Smooth muscle cell (in vitro differentiated cells): ENCODE measurements around the gene TXNDC15. TPM values are rescaled to one million over a fixed set of nuclear protein-coding genes. Genes with fewer than 3 reads are reported as not detected.

Source experiments
- DNase-seq: peaks from one replicate; lab custom pipeline; 2025; ENCODE audit not compliant: unreplicated experiment; lab: John Stamatoyannopoulos, UW
- H2AFZ ChIP-seq: fragments of 200-600 bp; sonication (generic); 2 replicates; pipeline ENCODE4 v1.6.0; 2016; ENCODE audit warnings: antibody characterized with exemption, low read depth, mild to moderate bottlenecking
- H3F3A ChIP-seq: fragments of 200-600 bp; sonication (generic); 2 replicates; pipeline ENCODE4 v1.6.0; 2017; ENCODE audit warnings: antibody characterized with exemption, low read depth
- H3K27ac ChIP-seq: fragments of 200-600 bp; sonication (generic); 2 replicates; pipeline ENCODE4 v1.5.1; 2016; ENCODE audit warnings: low read depth, mild to moderate bottlenecking
- H3K27me3 ChIP-seq: fragments of 200-600 bp; sonication (generic); 2 replicates; pipeline ENCODE4 v1.6.1; 2016; ENCODE audit warnings: low read depth, mild to moderate bottlenecking
- H3K36me3 ChIP-seq: fragments of 200-600 bp; sonication (generic); 2 replicates; pipeline ENCODE4 v1.5.1; 2016; ENCODE audit warnings: low read depth
- H3K4me1 ChIP-seq: fragments of 200-600 bp; sonication (generic); 2 replicates; pipeline ENCODE4 v1.5.1; 2016; ENCODE audit warnings: low read depth
- H3K4me2 ChIP-seq: fragments of 200-600 bp; sonication (generic); 2 replicates; pipeline ENCODE4 v1.6.0; 2016; ENCODE audit warnings: mild to moderate bottlenecking
- H3K4me3 ChIP-seq: fragments of 200-600 bp; sonication (generic); 2 replicates; pipeline ENCODE4 v1.5.1; 2016; ENCODE audit warnings: mild to moderate bottlenecking
- H3K79me2 ChIP-seq: fragments of 200-600 bp; sonication (generic); 2 replicates; pipeline ENCODE4 v1.6.0; 2016; ENCODE audit warnings: low read depth, mild to moderate bottlenecking
- H3K9ac ChIP-seq: fragments of 200-600 bp; sonication (generic); 2 replicates; pipeline ENCODE4 v1.6.0; 2016; ENCODE audit warnings: low read depth
- H3K9me3 ChIP-seq: fragments of 200-600 bp; sonication (generic); replicated peaks from 2 replicates; pipeline ENCODE4 v1.5.1; 2016; ENCODE audit warnings: low read depth
- H4K20me1 ChIP-seq: fragments of 200-600 bp; sonication (generic); 2 replicates; pipeline ENCODE4 v1.6.0; 2016; ENCODE audit warnings: low read depth
- CTCF ChIP-seq: fragments of 200-600 bp; sonication (generic); IDR thresholded peaks from 2 replicates; pipeline ENCODE4 v1.5.1; 2017; ENCODE audit warnings: borderline replicate concordance, mild to moderate bottlenecking, antibody characterized with exemption; ENCODE audit not compliant: insufficient read depth, poor library complexity, severe bottlenecking
- WGBS: methylation state at CpG from one replicate; pipeline ENCODE4 v1.1.7; 2016; ENCODE audit warnings: low lambda C conversion rate; 5-methylcytosine and 5-hydroxymethylcytosine counted together
- polyA plus RNA-seq: library from polyadenylated mRNA; unstranded; fragments of >200 nt; fragmentation: Nextera tagmentation; extraction: Ambion mirVana; gene quantifications from 2 replicates; pipeline ENCODE4 v1.2.1, GENCODE V29; 2016
- total RNA-seq: library from RNA; depleted of rRNA; stranded (reverse); fragments of >200 nt; gene quantifications from 2 replicates; pipeline ENCODE4 v1.2.3, GENCODE V29; 2014

Gene TXNDC15
- 118 TPM in 2 replicates for total RNA-seq
- 54.0 and 70.8 TPM in 2 replicates for polyA plus RNA-seq

- peak within 1 kb of the TSS; percentile 86 for H3K4me3 ChIP-seq
- peak within 1 kb of the TSS; percentile 91 for H3K9ac ChIP-seq
- peak within 1 kb of the TSS; percentile 89 for H3K27ac ChIP-seq
- peaks cover 38% of the 10 kb centered on the region for H3K79me2 ChIP-seq
- no peaks in the 10 kb centered on the region for H3K36me3 ChIP-seq
- peak within 1 kb of the TSS; percentile 94 for H3K4me2 ChIP-seq
- WGBS = 8% methylated on average over 47 of the region's 79 CpGs
- peaks cover 7% of the 10 kb centered on the region for H4K20me1 ChIP-seq
- TF ChIP-seq CTCF = no peak
- no peaks in the 10 kb centered on the region for H3K27me3 ChIP-seq
- no peaks in the 10 kb centered on the region for H3K9me3 ChIP-seq
- peaks cover 4% of the 10 kb centered on the region for H3K4me1 ChIP-seq
- peak within 1 kb of the TSS; percentile 97 for H2AFZ ChIP-seq
- peaks cover 14% of the 10 kb centered on the region for H3F3A ChIP-seq
- DNase-seq = peak; percentile 48
These were observed at the start of gene TXNDC15 for GRCh38 chr5:134873987-134874830. TXNDC15 (plus strand) TSS chr5:134874371; CDS start chr5:134874428, 57 bp downstream.

DNA sequence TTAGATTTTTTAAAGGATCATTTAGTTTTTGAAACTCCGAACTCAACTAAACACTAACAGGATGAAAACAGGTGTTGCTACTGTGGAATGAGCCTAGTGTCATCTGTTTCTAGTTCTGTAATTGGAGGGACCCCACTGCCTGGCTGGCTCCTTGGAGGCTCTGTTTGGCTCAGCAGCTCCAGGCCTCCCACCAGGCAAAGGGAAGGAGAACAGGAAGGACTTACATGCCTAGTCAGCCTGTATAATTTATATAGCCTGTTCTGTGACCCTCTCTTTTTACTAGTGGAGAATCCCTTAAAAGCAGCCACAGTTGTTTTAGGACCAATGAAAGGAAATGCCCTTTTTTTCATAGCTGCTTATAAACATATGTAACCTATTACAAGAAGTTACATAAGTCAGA is 49.5 kb upstream of the TXNDC15 start:
- Histone ChIP-seq H3K27ac (no peak overlapping the region), H3K4me2 (no peak overlapping the region), H3K4me3 (no peak overlapping the region), H2AFZ (no peak overlapping the region), H3F3A (no peaks in the 10 kb centered on the region), H3K36me3 (peaks cover 29% of the 10 kb centered on the region), H3K4me1 (no peaks in the 10 kb centered on the region), H3K9me3 (no peaks in the 10 kb centered on the region), H3K9ac (no peak overlapping the region), H3K27me3 (no peaks in the 10 kb centered on the region), H3K79me2 (no peaks in the 10 kb centered on the region), H4K20me1 (no peaks in the 10 kb centered on the region)
- no peak for DNase-seq
- no peak for TF ChIP-seq CTCF
- 100% methylated on average over 1 of the region's 1 CpG for WGBS

DNA sequence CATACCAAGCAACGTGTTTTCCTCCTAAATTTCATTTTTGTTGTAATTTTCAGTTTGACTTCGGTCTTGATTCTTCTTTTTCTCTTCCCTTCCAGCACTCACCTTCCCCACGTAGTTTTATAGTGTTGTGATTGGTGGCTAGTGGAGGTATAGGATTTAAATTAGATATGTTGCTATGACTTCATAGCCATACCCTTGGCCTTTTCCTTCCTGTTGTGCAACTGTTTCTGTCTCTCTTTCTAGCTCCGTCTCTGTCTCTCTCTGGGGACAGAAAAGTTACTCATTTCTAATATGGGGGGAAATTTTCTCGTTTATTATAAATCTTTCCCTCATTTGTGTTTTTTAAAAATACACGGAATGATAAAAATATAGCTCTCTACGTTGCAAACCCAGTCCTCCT is 49.0 kb upstream of the TXNDC15 start:
- Histone ChIP-seq H3K4me2 (no peak overlapping the region), H2AFZ (no peak overlapping the region), H3K79me2 (no peaks in the 10 kb centered on the region), H3K9ac (no peak overlapping the region), H3K27ac (no peak overlapping the region), H3K9me3 (no peaks in the 10 kb centered on the region), H3K4me3 (no peak overlapping the region), H3F3A (no peaks in the 10 kb centered on the region), H3K27me3 (no peaks in the 10 kb centered on the region), H3K36me3 (peaks cover 28% of the 10 kb centered on the region), H3K4me1 (no peaks in the 10 kb centered on the region), H4K20me1 (no peaks in the 10 kb centered on the region)
- 93% methylated on average over 7 of the region's 7 CpGs for WGBS
- DNase-seq = no peak
- TF ChIP-seq CTCF = no peak
